Measurements from ENCODE around the gene NAA15.
"Not testable (repeated sequence)": the region's sequence is repeated elsewhere in the genome, so short reads cannot be mapped to it uniquely, and the experiment has no call there.

Gene NAA15

DNA sequence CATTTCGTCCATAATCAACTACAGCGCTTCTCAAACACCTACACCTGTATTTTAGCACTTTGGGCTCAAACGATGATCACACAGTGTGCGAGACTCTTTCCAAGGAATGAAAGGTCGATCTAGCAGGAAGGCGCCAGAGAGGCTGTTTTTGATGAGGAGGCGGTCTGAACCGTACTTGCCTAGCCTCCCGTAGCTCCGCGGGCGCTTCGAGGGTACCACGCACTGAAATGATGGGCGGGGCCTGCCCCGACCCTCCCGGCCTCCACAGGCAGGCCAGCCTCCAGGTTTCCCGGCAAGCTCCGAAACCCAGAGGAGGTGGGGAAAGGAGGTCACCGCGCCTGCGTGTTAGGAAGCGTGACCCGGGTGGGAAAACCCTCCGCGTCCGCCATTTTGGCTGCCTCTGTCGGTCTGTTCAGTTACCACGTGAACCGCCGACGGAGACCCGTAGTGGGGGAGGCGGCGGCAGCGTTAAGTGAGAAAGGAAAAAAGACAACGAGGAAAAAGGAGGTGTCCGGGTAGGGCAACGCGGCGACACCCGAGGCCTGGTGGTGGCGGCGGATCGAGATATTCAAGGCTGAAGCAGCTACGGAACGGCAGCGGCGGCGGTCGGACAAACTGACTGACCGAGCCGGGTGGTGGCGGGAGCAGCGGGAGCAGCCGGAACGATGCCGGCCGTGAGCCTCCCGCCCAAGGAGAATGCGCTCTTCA, at the start of gene NAA15:
NAA15 (plus strand) TSS at position 393 of the 708 bp plus-strand sequence; CDS start at position 666, 273 bp downstream.
- peak; percentile 93 to 97 (median 96) for DNase-seq (ENCODE audit: low read depth in 3 of 3)

DNA sequence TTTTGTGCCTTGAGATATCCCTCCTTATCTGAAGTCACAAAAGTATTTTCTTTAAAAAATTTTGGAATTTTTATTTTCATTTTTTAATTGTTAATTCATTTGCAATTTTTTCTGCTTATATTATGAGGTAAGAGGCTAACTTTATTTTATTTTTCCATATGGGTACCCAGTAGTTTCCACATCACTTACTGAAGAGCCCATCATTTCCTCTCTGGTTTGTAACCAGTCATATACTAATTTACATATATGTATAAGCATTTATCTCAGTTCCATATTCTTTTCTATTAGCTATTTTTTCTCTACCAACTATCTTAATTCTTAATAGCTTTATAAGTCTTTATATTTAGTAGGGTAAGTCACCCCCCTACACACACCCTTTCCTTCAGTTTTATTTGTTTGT, 48.3 kb upstream of the NAA15 start:
- no peak for DNase-seq (ENCODE audit: low read depth in 3 of 3)

DNA sequence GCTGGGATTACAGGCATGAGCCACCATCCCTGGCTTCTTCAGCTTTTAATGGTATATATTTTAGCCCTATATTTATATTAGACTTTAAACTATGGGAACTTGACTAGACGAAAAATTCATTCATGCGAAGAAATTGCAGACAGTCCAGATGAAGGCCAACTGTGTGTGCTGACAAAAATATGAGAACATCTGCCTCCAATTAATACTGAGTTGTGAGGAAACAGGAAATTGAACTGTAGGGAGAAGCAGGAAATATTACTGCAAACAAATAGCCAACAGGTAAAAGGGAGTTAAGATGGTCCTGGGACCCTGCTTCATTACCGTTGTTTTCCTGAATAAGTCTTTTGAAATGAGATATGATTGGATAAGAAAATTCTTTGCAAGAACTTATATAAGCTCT, 47.6 kb upstream of the NAA15 start:
- DNase-seq (ENCODE audit: low read depth in 3 of 3) = no peak

DNA sequence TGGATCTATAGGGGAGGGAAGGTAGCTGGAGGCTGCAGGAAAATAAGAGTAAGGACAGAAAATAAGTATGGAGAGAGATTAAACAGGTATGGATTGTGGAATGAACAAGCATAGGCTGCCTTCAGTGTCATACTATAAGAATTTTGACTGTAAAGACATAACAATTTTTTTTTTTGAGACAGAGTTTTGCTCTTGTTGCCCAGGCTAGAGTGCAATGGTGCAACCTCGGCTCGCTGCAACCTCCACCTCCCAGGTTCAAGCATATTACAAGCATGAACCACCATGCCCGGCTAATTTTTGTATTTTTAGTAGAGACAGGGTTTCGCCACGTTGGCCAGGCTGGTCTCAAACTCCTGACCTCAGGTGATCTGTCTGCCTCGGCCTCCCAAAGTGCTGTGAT, 45.7 kb upstream of the NAA15 start:
- DNase-seq (ENCODE audit: low read depth in 3 of 3) = not testable (repeated sequence)

DNA sequence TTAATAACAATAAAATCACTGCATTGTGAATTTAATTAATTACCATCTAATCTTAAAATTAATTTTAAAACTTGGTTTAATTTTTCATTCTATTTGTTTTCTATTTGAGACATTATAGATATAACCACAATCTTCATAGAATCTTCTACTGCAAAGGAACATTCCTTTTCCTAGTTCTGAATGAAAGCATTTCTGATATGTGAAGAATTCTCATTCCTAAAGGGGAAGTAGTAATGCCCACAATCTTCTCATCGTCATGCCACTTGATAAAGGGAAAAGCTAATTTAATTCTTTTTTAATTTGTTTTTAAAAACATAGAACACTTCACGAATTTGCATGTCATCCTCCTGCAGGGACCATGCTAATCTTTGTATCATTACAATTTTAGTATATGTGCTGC, 45.0 kb upstream of the NAA15 start:
- no peak for DNase-seq (ENCODE audit: low read depth in 3 of 3)

DNA sequence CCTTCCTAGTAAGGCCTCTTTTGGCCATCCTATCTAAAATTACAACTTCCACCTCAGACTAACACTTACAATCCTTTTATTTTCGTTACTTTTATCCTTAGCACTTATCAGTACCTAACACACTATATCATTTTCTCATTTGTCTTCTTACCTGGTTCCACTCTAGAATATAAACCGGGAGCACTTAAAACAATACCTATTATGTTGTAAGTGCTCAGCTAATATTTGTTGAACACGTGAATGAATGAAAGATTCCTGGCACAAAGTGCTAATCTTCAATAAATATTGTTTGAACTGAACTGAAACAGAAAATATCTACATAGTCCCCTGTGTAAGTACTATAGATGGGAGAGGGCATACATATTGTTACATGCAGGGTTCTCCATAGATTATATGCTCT, 35.7 kb upstream of the NAA15 start:
- DNase-seq (ENCODE audit: low read depth in 3 of 3) = no peak

DNA sequence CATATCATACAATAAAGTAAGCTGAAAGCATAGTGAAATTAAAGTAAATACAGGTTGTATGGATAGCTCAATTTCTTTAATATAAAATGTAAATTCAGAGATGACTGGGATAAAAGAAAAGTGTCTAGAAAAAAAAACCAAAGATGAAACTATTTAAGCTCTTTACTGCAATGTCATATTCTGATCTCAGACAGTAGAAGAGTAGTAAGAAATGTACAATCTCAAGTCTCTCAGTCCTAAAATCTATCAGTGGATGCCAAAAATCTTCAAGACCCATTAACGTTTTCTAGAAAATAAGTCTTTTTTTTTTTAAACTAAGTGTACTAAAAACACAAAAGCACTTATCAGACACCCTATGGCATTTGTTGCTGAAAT, 35.1 kb upstream of the NAA15 start:
- no peak for DNase-seq (ENCODE audit: low read depth in 3 of 3)

DNA sequence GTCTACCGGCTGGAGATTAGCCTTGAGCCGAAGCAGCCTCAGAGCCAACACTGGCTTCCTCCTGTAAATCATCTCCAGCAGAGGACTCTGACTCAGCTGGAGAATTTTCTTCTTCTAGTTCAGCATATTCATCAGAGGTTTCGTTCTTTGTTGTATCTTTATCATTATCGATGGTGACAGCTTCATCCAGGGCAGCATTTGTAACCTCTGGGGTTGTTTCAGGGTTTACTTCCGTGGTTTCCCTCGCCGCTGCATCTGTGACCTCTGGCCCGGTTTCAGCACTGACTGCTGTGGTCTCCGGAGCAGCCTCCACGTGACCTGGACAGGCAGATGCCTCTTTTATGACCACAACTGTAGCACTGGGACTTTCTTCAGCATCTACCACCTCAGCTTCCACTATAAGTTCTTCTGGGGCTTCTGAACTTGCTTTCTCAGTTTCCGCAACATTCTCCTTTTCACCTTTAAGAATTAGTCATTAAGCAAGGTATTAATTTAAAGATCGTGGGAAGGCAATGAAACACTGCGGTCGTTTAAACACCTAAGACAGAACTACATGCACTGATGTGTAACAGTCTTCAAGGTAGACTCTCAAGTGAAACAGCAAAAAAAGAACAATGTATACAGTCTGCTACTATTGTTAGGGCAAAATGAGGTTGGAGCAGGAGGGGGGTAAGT, 34.6 kb upstream of the NAA15 start:
- DNase-seq (ENCODE audit: low read depth in 3 of 3) = peak; percentile 70 to 86 (median 73)

DNA sequence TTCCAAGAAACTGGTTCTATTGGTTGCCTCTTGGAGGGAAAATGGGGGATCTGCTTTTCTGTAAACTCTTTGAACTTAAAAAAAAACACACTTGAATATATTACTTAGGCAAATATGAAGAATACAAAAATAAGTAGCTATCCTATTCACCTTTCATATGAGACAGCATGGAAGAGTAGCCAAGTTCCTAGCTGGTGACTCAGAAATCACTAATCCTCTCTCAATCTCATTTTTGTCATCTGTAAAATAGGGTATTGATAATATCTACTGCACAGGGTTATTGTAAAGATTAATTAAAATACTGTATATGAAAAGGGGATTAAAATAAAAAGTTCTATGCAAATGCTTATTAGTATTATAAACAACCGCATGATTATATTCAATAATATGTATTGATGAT, 34.0 kb upstream of the NAA15 start:
- no peak for DNase-seq (ENCODE audit: low read depth in 3 of 3)

DNA sequence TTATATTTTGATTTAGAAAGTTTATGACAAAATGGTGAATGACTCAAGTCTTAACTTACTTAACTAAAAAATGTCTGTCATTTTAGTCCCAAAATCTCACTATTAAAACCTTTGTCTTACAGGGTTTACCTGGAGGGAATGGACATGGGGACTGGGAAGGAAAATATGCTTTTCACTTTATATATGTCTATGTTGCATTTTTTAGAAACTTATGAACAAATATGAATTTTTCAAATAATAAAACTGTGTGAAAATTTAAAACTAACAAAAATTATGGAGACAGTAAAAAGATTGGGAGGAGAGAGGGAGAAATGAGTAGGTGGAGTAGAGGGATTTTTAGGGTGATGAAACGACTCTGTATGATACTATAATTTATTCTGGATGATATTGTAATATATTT, 27.5 kb upstream of the NAA15 start:
- no peak for DNase-seq (ENCODE audit: low read depth in 3 of 3)

DNA sequence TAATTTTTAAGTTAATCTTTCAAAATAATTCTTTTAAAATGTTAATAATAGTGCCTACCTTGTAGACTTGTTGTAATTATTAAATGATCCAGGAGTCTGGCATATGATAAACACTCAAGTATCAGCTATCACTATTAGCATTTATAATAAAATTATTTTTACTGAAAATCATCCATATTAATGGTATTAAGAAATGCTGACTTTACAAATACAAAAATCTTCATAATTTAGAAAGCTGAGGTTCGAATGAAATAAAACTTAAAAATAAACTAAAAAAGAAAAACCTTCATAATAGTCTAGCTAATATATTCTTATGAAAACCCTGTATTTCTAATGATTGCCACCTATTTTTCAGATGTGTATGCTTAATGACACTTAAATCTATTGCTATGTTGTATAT, 26.5 kb upstream of the NAA15 start:
- no peak for DNase-seq (ENCODE audit: low read depth in 3 of 3)

DNA sequence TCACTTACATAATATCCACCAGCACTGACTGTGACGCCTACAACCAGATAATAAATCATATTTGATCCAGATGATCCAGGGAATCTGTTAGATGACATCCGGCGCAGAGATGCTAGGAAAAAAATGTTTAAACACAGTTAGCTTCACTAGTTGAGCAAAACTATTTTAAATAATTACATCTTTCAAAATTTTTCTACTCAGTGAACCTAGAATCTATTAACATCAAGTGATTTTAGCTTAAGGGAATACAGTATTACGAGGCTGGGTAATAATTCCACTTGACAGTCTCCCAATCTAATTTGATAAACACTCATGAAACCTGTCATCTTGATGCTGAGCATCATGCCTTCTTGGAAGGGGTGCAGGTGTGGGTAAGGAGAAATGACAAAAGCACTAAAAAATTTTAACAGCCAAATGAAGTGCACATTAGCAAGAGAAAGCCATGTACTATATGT, 26.0 kb upstream of the NAA15 start:
- DNase-seq (ENCODE audit: low read depth in 3 of 3) = no peak

DNA sequence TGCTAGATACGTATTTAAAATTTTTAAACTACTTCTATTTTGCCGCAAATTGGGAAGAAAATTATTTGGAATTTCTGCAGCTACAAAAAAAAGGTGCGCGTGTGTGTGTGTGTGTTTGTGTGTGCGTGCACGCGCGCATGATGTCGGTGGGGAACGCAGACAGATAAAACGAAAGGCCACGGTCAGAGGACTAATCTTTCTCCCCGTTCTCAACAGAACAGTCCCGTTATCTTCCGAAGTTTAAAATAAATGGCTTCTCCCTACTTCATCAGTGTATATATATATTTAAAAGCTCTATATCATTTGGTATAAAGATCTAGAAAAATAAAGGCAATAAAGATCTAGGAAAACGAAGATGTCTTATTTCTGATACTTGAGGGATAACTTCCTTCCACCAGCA, 22.8 kb upstream of the NAA15 start:
- DNase-seq (ENCODE audit: low read depth in 3 of 3) = no peak

DNA sequence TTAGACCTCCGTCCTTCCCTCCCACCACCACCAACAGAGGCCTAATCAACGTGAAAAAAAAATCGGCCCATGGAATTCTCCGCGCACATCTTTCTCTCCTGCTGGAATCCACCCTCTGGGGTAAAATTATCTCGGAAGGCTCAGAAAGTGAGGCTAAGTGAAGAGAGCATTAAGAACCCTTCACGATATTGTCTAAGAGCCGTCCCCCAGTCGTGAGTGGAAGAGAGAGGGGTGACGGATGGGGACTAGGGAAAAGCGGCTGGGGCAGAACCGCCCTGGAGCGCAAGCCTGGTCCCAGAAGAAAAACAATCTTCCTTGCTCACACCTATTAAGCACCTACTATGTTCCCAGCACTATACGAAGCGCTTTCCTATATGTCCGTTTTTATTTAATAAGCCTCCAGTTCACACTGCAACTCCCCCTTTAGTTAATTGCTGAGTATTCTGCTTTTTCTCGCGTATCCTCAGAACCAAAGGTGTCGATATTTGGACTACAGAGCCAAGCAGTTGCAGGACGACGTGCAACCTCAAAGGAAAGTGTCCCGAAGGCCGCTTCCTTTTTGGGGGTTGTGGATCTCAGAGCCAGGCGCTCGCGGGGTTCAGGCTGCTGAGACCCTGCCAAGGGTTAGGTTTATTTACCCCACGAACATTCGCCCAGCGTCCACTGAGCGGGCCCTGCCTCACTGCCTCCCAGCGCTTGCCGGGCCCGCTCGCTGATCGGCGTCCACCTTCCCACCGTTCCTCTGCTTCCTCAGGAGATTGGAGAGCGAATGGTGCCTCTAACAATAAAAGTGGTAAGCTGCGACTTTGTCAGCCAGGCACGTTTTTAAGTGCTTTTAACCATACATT, 22.2 kb upstream of the NAA15 start:
- no peak for DNase-seq (ENCODE audit: low read depth in 3 of 3)

DNA sequence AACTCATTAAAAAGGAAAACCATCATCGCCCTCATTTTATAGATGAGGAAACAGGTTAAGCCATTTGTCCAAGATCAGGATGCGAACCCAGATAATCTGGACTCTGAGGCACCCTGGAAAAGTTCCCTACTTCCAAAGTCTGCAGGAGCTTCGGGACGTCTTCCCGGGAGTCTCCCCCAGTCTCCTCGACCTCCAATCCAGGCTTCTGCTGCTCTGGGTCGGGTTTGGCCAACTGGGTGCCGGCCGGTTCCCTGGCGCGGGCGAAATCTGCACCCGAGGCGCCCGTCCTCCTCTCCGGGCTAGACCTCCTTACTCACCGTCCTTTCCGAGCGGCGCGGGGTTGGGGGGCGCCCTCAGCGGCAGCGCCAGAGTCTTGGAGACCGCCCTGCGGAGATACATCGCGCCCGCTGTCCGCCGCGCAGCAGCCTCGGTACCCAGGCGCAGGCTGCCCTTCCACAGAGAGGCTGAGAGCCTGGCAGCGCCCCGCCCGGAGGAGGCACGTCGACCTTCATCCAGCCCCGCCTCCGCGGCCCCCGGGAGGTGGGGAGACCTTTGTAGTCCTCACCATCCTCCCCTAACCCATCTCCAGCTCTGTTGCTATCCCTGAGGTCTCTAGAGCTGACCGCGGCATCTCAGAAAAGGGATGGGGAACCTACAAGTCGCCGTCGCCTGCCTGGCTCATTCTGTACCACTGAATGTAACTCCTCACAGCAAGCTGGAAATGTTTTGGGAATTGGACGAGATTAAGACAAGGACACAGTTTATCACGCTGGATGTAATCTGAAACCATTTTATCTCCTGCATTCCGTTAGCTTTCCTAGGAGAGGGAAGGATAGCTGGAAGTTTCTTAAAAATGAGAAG, 21.3 kb upstream of the NAA15 start, which contains the start of gene MGARP:
MGARP (minus strand) TSS at position 466 of the 861 bp plus-strand sequence; CDS start at position 399, 67 bp downstream.
- DNase-seq (ENCODE audit: low read depth in 3 of 3) = peak in 1 of 3 donors; percentile 20

DNA sequence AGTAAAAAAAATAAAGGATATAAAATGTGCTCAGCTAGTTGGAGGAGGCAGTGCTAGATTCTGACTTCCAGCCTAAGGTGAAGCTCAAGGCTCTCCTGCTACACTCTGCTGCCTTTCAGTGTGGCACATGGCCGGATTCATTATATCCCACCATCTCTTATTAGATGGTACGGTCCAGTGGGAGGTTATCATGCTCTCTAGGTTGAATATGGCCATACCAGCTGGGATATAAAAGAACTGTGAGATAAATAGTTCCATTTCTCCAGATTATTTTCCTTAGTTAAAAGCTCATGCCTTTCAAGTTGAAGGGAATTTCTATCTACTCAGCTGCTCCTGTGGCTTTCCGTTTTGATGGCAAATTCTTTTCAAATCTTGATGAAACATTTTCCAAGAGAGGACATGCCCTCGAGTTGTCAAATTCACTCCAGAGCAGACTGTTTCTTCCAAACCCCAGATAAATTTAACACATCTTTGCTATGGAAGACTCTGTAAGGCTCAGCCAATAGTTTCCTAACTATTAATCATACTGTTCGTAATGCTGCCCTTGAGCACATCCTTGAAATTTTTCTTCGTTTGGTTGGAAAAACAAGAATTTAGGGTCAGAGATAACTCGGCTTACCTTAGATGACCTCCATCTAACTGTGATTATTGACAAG, 19.1 kb upstream of the NAA15 start:
- DNase-seq (ENCODE audit: low read depth in 3 of 3) = no peak

DNA sequence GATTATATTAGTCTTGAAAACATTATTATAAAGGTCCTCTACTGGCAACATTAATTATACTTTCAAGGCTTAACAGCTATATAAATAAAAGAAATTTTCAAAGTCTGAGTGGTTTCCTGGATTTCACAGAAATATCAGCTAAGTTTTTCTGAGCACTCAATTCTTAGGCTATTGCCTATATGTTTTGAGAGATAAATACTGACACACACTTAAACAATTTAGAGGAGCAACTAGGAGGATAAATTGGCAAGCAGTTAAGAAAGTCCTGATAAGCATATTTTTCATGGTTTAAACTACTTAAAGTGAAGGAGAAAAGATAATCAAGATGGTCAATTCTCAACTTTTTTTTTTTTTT, 18.6 kb upstream of the NAA15 start:
- DNase-seq (ENCODE audit: low read depth in 3 of 3) = no peak

DNA sequence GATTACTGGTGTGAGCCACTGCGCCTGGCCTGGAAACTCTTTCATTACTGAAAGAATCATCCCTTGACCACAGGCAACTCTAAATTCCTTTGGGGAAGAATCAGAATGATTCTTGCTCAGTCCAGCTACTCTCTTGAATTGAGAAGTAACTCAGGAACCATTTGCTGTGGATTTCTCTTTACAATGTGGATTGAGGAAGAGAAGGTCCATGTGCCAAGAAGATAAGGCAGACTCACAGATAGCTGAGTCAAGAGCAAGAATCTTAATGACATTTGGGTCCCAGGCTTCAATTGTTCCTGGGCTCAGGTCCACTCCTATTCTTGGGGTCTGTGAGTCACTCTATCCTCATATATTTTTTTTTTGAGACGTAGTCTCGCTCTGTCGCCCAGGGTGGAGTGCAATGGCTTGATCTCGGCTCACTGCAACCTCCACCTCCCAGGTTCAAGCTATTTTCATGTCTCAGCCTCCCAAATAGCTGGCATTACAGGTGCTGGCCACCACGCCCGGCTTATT, 15.1 kb upstream of the NAA15 start:
- DNase-seq (ENCODE audit: low read depth in 3 of 3) = no peak

DNA sequence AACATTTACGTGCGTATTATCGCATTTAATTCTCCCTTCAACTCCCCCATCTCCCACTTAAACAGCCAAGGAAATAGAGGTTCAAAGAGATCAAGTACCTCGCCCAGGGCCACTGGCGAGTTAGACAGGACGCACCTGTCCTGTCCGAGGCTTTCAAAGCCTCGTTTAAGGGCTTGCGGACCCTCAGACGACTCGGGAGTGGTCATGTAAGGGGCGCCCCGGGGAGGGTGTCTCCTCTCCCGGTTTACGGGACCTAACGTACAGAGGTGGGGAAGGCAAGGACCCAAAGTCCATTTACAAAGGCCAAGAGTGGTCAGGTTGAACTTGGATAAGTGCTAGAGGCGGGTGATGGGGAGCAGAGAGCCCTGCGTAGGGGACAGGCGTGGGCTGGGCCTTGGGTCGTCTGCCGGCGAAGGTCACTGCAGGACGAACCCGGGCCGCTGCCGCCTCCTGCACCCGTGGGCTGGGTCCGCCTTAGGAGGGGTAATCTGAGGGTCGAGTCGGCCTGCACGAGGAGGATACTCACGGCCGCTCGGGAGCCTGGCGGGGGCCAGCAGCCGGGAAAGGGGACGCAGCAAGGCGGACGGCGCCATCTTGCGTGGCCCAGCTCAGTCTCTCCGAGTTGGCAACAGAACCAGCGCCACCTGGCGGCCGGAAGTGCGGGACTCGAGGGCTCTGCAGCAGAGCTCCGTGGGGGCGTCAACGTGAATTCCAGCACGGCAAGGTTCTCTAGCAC, 5.9 kb upstream of the NAA15 start:
- DNase-seq (ENCODE audit: low read depth in 3 of 3) = peak; percentile 91 to 99 (median 96)

DNA sequence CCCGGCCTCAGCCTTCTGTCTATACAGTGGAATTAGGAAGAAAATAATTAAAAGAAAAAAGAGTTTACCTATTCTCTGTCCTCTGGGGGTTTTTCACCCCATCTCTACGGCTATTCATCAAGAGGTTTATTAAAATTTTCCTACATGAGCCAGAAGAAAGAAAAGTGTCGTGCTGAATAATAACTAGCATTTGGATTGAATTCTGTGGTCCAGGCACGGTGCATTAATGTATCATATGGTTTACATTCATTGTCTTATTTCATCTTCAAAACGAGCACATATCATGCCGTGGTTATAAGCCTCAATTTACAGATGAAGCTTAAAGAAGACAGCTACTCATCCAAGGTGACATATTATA, 5.4 kb upstream of the NAA15 start:
- DNase-seq (ENCODE audit: low read depth in 3 of 3) = no peak

Data from stimulated activated CD4-positive, alpha-beta T cell treated with anti-CD3 and anti-CD28 coated beads, TNF-alpha, amount 100 ng/mL, for 48 hours (primary cell).